ENCODE results near the gene IQGAP2. TPM values are rescaled to one million over a fixed set of nuclear protein-coding genes. Genes with fewer than 3 reads are reported as not detected.

The IQGAP2 gene
- total RNA-seq, result 10 to 100 TPM; 15.3 to 17.6 TPM

GRCh38 chr5:76402886-76403765 is at the start of gene IQGAP2:
TSS of gene IQGAP2 (plus strand) at chr5:76403285. CDS start at chr5:76403546, 261 bp downstream.
- H3K36me3 ChIP-seq, result no peaks in the 10 kb centered on the region
- peak within 1 kb of the TSS; percentile 79 for H3K4me3 ChIP-seq
- ATAC-seq (ENCODE audit: insufficient number of reproducible peaks, low FRiP score, low read depth) (peak; percentile 54), DNase-seq (ENCODE audit: low spot score) (no peak)
- no peaks in the 10 kb centered on the region for H3K9me3 ChIP-seq
- H3K27me3 ChIP-seq (replicated peaks; ENCODE audit: insufficient read depth), result no peaks in the 10 kb centered on the region
- peaks cover 0 to 16% of the 10 kb centered on the region in 2 donors for H3K4me1 ChIP-seq (ENCODE audit: control insufficient read depth in 1 of 2, low read depth in 2 of 2)
- peak; percentile 22 for TF ChIP-seq CTCF (IDR thresholded peaks at IDR 0.05)
- H3K27ac ChIP-seq, result peak within 1 kb of the TSS in 1 of 2 donors; percentile 27

- TF ChIP-seq CTCF (IDR thresholded peaks at IDR 0.05), result no peak
- no peak for ATAC-seq (ENCODE audit: insufficient number of reproducible peaks, low FRiP score, low read depth)
These were observed 46.2 kb upstream of the IQGAP2 start for GRCh38 chr5:76356887-76357286.

GRCh38 chr5:76363352-76364225 is 39.5 kb upstream of the IQGAP2 start:
- H3K36me3 ChIP-seq, result no peaks in the 10 kb centered on the region
- H3K4me1 ChIP-seq (ENCODE audit: control insufficient read depth in 1 of 2, low read depth in 2 of 2), result no peaks in the 10 kb centered on the region
- H3K27me3 ChIP-seq (replicated peaks; ENCODE audit: insufficient read depth), result no peaks in the 10 kb centered on the region
- TF ChIP-seq CTCF (IDR thresholded peaks at IDR 0.05), result no peak
- DNase-seq (ENCODE audit: low spot score), result no peak
- H3K27ac ChIP-seq, result no peak overlapping the region
- no peak overlapping the region for H3K4me3 ChIP-seq
- ATAC-seq (ENCODE audit: insufficient number of reproducible peaks, low FRiP score, low read depth), result no peak
- H3K9me3 ChIP-seq, result no peaks in the 10 kb centered on the region

More at GRCh38 chr5:76356887-76357286, 46.2 kb upstream of the IQGAP2 start:
- no peak for DNase-seq (ENCODE audit: low spot score)
- Histone ChIP-seq H3K4me3 (no peak overlapping the region), H3K27ac (no peak overlapping the region), H3K9me3 (no peaks in the 10 kb centered on the region), H3K36me3 (no peaks in the 10 kb centered on the region), H3K27me3 (replicated peaks; ENCODE audit: insufficient read depth) (no peaks in the 10 kb centered on the region), H3K4me1 (ENCODE audit: control insufficient read depth in 1 of 2, low read depth in 2 of 2) (no peaks in the 10 kb centered on the region)

DNA sequence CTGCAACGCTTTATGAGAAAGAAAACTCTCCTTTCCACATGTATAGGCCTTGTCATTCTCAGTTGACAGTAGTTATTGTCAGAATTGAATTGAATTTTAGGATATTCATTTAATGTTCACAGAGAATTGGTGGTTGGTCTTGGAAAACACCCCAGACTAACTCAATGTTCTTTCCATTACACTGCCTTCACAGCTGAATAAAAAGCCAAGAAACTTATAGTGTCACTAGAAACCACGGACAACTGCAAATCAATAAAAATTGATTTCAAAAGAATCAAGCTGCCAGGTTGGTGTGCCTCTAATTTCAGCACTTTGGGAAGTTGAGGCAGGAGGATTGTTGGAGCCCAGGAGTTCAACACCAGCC is 38.9 kb upstream of the IQGAP2 start:
- no peak overlapping the region for H3K27ac ChIP-seq
- no peak for DNase-seq (ENCODE audit: low spot score)
- H3K4me1 ChIP-seq (ENCODE audit: control insufficient read depth in 1 of 2, low read depth in 2 of 2), result no peaks in the 10 kb centered on the region
- no peaks in the 10 kb centered on the region for H3K36me3 ChIP-seq
- H3K9me3 ChIP-seq, result no peaks in the 10 kb centered on the region
- no peaks in the 10 kb centered on the region for H3K27me3 ChIP-seq (replicated peaks; ENCODE audit: insufficient read depth)
- TF ChIP-seq CTCF (IDR thresholded peaks at IDR 0.05), result no peak
- H3K4me3 ChIP-seq, result no peak overlapping the region
- no peak for ATAC-seq (ENCODE audit: insufficient number of reproducible peaks, low FRiP score, low read depth)

DNA sequence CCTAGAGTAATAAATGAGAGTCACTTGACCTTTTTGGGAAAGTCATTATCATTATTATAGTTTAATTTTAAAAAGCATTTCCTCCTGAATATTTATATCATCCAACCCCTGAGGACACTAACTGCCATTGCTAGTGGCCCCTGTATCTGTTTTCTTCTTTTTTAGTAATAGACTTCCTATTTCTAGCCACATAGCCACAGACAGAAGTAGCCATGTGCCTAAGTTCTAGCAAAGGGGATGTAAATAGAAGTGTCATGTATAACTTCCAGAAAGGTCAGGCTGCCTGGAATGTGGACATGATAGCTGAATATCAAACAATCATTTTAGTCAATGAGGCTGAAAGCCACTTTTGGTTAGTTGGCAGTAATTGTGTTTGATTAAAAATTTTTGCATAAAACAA is 37.5 kb upstream of the IQGAP2 start:
- no peak for DNase-seq (ENCODE audit: low spot score)
- no peaks in the 10 kb centered on the region for H3K36me3 ChIP-seq
- no peaks in the 10 kb centered on the region for H3K4me1 ChIP-seq (ENCODE audit: control insufficient read depth in 1 of 2, low read depth in 2 of 2)
- no peak for ATAC-seq (ENCODE audit: insufficient number of reproducible peaks, low FRiP score, low read depth)
- no peak overlapping the region for H3K4me3 ChIP-seq
- no peak for TF ChIP-seq CTCF (IDR thresholded peaks at IDR 0.05)
- no peaks in the 10 kb centered on the region for H3K9me3 ChIP-seq
- no peak overlapping the region for H3K27ac ChIP-seq
- no peaks in the 10 kb centered on the region for H3K27me3 ChIP-seq (replicated peaks; ENCODE audit: insufficient read depth)
